ENCODE measurements around the gene BAZ1B. TPM values are rescaled to one million over a fixed set of nuclear protein-coding genes. Genes with fewer than 3 reads are reported as not detected.
"Not testable (repeated sequence)": the region's sequence is repeated elsewhere in the genome, so short reads cannot be mapped to it uniquely, and the experiment has no call there.

The BAZ1B gene
- total RNA-seq, 4 donors from 2014 or later: 55.3 to 72.2 (median 66.2) TPM

GRCh38 chr7:73489976-73490375, 32.1 kb downstream of the BAZ1B start:
- DNase-seq (ENCODE audit: extremely low spot score): no peak
- no peak for TF ChIP-seq POLR2A (IDR thresholded peaks at IDR 0.05; ENCODE audit: low read depth)
- TF ChIP-seq POLR2AphosphoS5 (IDR thresholded peaks at IDR 0.05): no peak
- TF ChIP-seq EP300 (IDR thresholded peaks at IDR 0.05): no peak
- no peak for TF ChIP-seq CTCF (IDR thresholded peaks at IDR 0.05)
- H3K4me3 ChIP-seq: no peak overlapping the region
- H3K36me3 ChIP-seq: peaks cover 55 to 100% (median 91%) of the 10 kb centered on the region in 4 donors
- no peaks in the 10 kb centered on the region for H3K27me3 ChIP-seq
- H3K9me3 ChIP-seq: no peaks in the 10 kb centered on the region
- intact Hi-C loops (cut with DNase I): no loop called here
- no peaks in the 10 kb centered on the region for H3K4me1 ChIP-seq
- no peak overlapping the region for H3K27ac ChIP-seq (replicated peaks in 1 of 4)

- Histone ChIP-seq H3K27me3 (no peaks in the 10 kb centered on the region), H3K36me3 (peaks cover 36 to 97% (median 84%) of the 10 kb centered on the region in 4 donors)
- intact Hi-C loops (cut with DNase I): no loop called here
These were observed 34.6 kb downstream of the BAZ1B start for GRCh38 chr7:73487486-73487885.

GRCh38 chr7:73483171-73483570, 38.9 kb downstream of the BAZ1B start:
- intact Hi-C loops (cut with DNase I): no loop called here
- Histone ChIP-seq H3K4me1 (peaks cover 0 to 8% (median 4%) of the 10 kb centered on the region in 4 donors), H3K9me3 (no peaks in the 10 kb centered on the region), H3K36me3 (peaks cover 19 to 91% (median 60%) of the 10 kb centered on the region in 4 donors), H3K4me3 (no peak overlapping the region), H3K27me3 (no peaks in the 10 kb centered on the region), H3K27ac (replicated peaks in 1 of 4) (no peak overlapping the region)
- 81% methylated on average over 1 of the region's 1 CpG for WGBS
- DNase-seq (ENCODE audit: extremely low spot score): no peak
- TF ChIP-seq CTCF (IDR thresholded peaks at IDR 0.05) (no peak), EP300 (IDR thresholded peaks at IDR 0.05) (no peak), POLR2A (IDR thresholded peaks at IDR 0.05; ENCODE audit: low read depth) (no peak)

More at GRCh38 chr7:73487486-73487885, 34.6 kb downstream of the BAZ1B start:
- H3K27ac ChIP-seq (replicated peaks in 1 of 4): no peak overlapping the region
- 86% methylated on average over 1 of the region's 1 CpG for WGBS
- H3K4me1 ChIP-seq: peaks cover 0 to 8% (median 3%) of the 10 kb centered on the region in 4 donors
- no peak overlapping the region for H3K4me3 ChIP-seq
- DNase-seq (ENCODE audit: extremely low spot score): no peak
- H3K9me3 ChIP-seq: no peaks in the 10 kb centered on the region
- TF ChIP-seq CTCF (IDR thresholded peaks at IDR 0.05) (no peak), POLR2A (IDR thresholded peaks at IDR 0.05; ENCODE audit: low read depth) (no peak), POLR2AphosphoS5 (IDR thresholded peaks at IDR 0.05) (no peak), EP300 (IDR thresholded peaks at IDR 0.05) (no peak)

DNA sequence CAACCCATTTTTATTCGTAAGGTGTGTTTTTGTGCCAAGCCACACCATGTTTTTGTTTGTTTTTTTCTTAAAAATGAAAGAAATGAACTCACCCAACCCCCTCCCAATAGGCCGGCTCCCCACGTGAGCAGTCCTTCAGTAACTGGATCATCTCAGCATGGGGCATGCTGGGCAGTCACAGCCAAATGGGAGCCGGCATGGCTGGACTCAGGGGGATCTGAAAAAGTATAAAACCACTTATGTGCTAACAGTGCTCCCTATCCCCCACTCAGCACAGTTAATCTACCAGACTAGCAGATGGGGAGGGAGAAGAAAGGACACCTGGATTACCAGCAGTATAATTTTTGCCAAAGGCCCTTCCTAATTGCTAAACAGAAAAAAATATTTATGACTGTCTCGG, 39.3 kb downstream of the BAZ1B start:
- intact Hi-C loops (cut with DNase I): no loop called here
- 67% methylated on average over 5 of the region's 5 CpGs for WGBS
- H3K9me3 ChIP-seq: no peaks in the 10 kb centered on the region
- H3K36me3 ChIP-seq: peaks cover 19 to 91% (median 60%) of the 10 kb centered on the region in 4 donors
- H3K27me3 ChIP-seq: no peaks in the 10 kb centered on the region
- no peak overlapping the region for H3K27ac ChIP-seq (replicated peaks in 1 of 4)
- DNase-seq (ENCODE audit: extremely low spot score): no peak
- no peak overlapping the region for H3K4me3 ChIP-seq
- H3K4me1 ChIP-seq: peaks cover 0 to 8% (median 4%) of the 10 kb centered on the region in 4 donors
- TF ChIP-seq POLR2AphosphoS5 (IDR thresholded peaks at IDR 0.05): no peak
- no peak for TF ChIP-seq POLR2A (IDR thresholded peaks at IDR 0.05; ENCODE audit: low read depth)
- TF ChIP-seq CTCF (IDR thresholded peaks at IDR 0.05): no peak
- no peak for TF ChIP-seq EP300 (IDR thresholded peaks at IDR 0.05)

GRCh38 chr7:73481521-73481920, 40.6 kb downstream of the BAZ1B start:
- DNase-seq (ENCODE audit: extremely low spot score); intact Hi-C loops (cut with DNase I); H3K27me3 ChIP-seq; H3K27ac ChIP-seq (replicated peaks in 1 of 4); H3K4me3 ChIP-seq; H3K9me3 ChIP-seq; H3K4me1 ChIP-seq: not testable (repeated sequence)
- WGBS: 94% methylated on average over 12 of the region's 12 CpGs
- peaks cover 30 to 91% (median 61%) of the 10 kb centered on the region in 4 donors for H3K36me3 ChIP-seq

Measured in esophagus muscularis mucosa (tissue), 4 donors.